OCI-LY1 (cell line): ENCODE results near the gene MAGI1.

Source experiments
- H2AFZ ChIP-seq: fragments of 200-600 bp; sonication (generic), shearing (Covaris generic); 2 replicates; pipeline ENCODE4 v1.6.0; 2014; ENCODE audit warnings: antibody characterized with exemption, mild to moderate bottlenecking, low read length
- H3F3A ChIP-seq: fragments of 200-600 bp; sonication (generic), shearing (Covaris generic); 2 replicates; pipeline ENCODE4 v1.6.0; 2014; ENCODE audit warnings: mild to moderate bottlenecking, antibody characterized with exemption, low read length, moderate library complexity; ENCODE audit not compliant: insufficient read depth
- H3K27ac ChIP-seq: fragments of 200-600 bp; sonication (generic); 2 replicates; pipeline ENCODE4 v1.5.1; 2014; ENCODE audit warnings: low read length, mixed run types, mild to moderate bottlenecking, low read depth; ENCODE audit not compliant: poor library complexity, severe bottlenecking
- H3K27me3 ChIP-seq: fragments of 200-600 bp; sonication (generic); 2 replicates; pipeline ENCODE4 v1.6.0; 2014; ENCODE audit warnings: antibody characterized with exemption, mild to moderate bottlenecking, low read length, moderate library complexity; ENCODE audit not compliant: insufficient read depth
- H3K36me3 ChIP-seq: fragments of 200-600 bp; sonication (generic); 2 replicates; pipeline ENCODE4 v1.6.1; 2014; ENCODE audit warnings: mild to moderate bottlenecking, antibody characterized with exemption, low read length, moderate library complexity, mixed read lengths; ENCODE audit not compliant: insufficient read depth
- H3K4me1 ChIP-seq: fragments of 200-600 bp; sonication (generic); 2 replicates; pipeline ENCODE4 v1.5.1; 2014; ENCODE audit warnings: mild to moderate bottlenecking, low read length, moderate library complexity; ENCODE audit not compliant: insufficient read depth, severe bottlenecking
- H3K4me2 ChIP-seq: fragments of 200-600 bp; sonication (generic), shearing (Covaris generic); 2 replicates; pipeline ENCODE4 v1.6.1; 2014; ENCODE audit warnings: low read length
- H3K4me3 ChIP-seq: fragments of 200-600 bp; sonication (generic); 2 replicates; pipeline ENCODE4 v1.5.1; 2014; ENCODE audit warnings: low read length, low read depth, mild to moderate bottlenecking, mixed read lengths; ENCODE audit not compliant: poor library complexity, severe bottlenecking
- H3K79me2 ChIP-seq: fragments of 200-600 bp; shearing (Covaris generic); 2 replicates; pipeline ENCODE4 v1.6.1; 2016; ENCODE audit warnings: mixed run types, low read length, mixed read lengths; ENCODE audit not compliant: insufficient read depth
- H3K9ac ChIP-seq: fragments of 200-600 bp; sonication (generic), shearing (Covaris generic); 2 replicates; pipeline ENCODE4 v1.6.1; 2014; ENCODE audit warnings: mild to moderate bottlenecking, low read length, mixed read lengths
- H3K9me2 ChIP-seq: fragments of 200-600 bp; sonication (generic), shearing (Covaris generic); 2 replicates; pipeline ENCODE4 v1.6.1; 2014; ENCODE audit warnings: low read depth, mild to moderate bottlenecking, low read length, mixed read lengths
- H3K9me3 ChIP-seq: fragments of 200-600 bp; shearing (Covaris generic); 2 replicates; pipeline ENCODE4 v1.6.1; 2014; ENCODE audit warnings: low read length, mixed read lengths
- H4K20me1 ChIP-seq: fragments of 200-600 bp; sonication (generic), shearing (Covaris generic); 2 replicates; pipeline ENCODE4 v1.6.0; 2016; ENCODE audit warnings: mild to moderate bottlenecking, low read length; ENCODE audit not compliant: insufficient read depth
- EZH2 ChIP-seq: fragments of 200-600 bp; sonication (generic), shearing (Covaris generic); IDR thresholded peaks from 2 replicates; pipeline ENCODE4 v1.8.0; 2017; ENCODE audit warnings: borderline replicate concordance, mixed run types, mild to moderate bottlenecking, antibody characterized with exemption, low read length, moderate library complexity, mixed read lengths
- TF ChIP-seq, protein P1 (sequence below): fragments of 200-600 bp; sonication (generic), shearing (Covaris generic); IDR thresholded peaks from 2 replicates; pipeline ENCODE4 v1.5.1; 2017; ENCODE audit warnings: mild to moderate bottlenecking, antibody characterized with exemption, low read length, moderate library complexity, mixed read lengths

The MAGI1 gene

GRCh38 chr3:66038726-66039589, at the start of gene MAGI1:
Gene MAGI1, minus strand, starts transcription at chr3:66038918. Its CDS starts 610 bp downstream, at chr3:66038308.
- H3K4me2 ChIP-seq: no peak within 1 kb of the TSS
- H3K9me2 ChIP-seq: no peaks in the 10 kb centered on the region
- no peaks in the 10 kb centered on the region for H3K9me3 ChIP-seq
- H3K27ac ChIP-seq: no peak within 1 kb of the TSS
- no peaks in the 10 kb centered on the region for H3K4me1 ChIP-seq
- TF ChIP-seq, protein P1, sequence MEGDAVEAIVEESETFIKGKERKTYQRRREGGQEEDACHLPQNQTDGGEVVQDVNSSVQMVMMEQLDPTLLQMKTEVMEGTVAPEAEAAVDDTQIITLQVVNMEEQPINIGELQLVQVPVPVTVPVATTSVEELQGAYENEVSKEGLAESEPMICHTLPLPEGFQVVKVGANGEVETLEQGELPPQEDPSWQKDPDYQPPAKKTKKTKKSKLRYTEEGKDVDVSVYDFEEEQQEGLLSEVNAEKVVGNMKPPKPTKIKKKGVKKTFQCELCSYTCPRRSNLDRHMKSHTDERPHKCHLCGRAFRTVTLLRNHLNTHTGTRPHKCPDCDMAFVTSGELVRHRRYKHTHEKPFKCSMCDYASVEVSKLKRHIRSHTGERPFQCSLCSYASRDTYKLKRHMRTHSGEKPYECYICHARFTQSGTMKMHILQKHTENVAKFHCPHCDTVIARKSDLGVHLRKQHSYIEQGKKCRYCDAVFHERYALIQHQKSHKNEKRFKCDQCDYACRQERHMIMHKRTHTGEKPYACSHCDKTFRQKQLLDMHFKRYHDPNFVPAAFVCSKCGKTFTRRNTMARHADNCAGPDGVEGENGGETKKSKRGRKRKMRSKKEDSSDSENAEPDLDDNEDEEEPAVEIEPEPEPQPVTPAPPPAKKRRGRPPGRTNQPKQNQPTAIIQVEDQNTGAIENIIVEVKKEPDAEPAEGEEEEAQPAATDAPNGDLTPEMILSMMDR: no peak
- TF ChIP-seq EZH2: no peak
- H3F3A ChIP-seq: no peaks in the 10 kb centered on the region
- no peaks in the 10 kb centered on the region for H3K79me2 ChIP-seq
- H3K36me3 ChIP-seq: no peaks in the 10 kb centered on the region
- H3K27me3 ChIP-seq: no peaks in the 10 kb centered on the region
- no peak within 1 kb of the TSS for H2AFZ ChIP-seq
- H3K9ac ChIP-seq: no peak within 1 kb of the TSS
- no peak within 1 kb of the TSS for H3K4me3 ChIP-seq
- H4K20me1 ChIP-seq: no peaks in the 10 kb centered on the region

DNA sequence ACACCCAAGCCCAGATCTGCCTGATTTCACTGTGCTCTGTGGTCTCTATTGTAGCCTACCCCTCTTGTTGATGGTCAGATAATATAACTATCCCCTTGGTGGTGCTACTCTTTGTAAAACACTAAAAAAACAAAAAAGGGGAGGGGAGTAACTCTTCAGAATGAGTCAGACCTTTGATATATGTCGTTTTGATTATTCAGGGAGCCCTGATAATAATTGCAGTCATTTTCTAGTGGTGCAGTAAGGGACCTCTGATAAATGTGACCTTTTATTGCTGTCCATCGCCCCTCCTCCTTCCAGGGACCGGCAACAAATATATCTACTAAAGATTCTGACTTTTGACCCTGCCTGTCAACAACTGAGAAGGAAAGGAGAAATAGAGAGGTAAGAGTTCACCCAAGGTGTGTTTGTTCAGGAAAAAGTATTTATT, 45.1 kb upstream of the MAGI1 start:
- no peak overlapping the region for H3K4me3 ChIP-seq
- no peaks in the 10 kb centered on the region for H3K4me1 ChIP-seq
- no peaks in the 10 kb centered on the region for H3K9me2 ChIP-seq
- H3K4me2 ChIP-seq: no peak overlapping the region
- H2AFZ ChIP-seq: no peak overlapping the region
- H3K79me2 ChIP-seq: no peaks in the 10 kb centered on the region
- TF ChIP-seq, protein P1: no peak
- no peak for TF ChIP-seq EZH2
- H3K9me3 ChIP-seq: no peaks in the 10 kb centered on the region
- H3K27me3 ChIP-seq: no peaks in the 10 kb centered on the region
- H3K9ac ChIP-seq: no peak overlapping the region
- H3K36me3 ChIP-seq: no peaks in the 10 kb centered on the region
- H3F3A ChIP-seq: no peaks in the 10 kb centered on the region
- H3K27ac ChIP-seq: no peak overlapping the region
- no peaks in the 10 kb centered on the region for H4K20me1 ChIP-seq

DNA sequence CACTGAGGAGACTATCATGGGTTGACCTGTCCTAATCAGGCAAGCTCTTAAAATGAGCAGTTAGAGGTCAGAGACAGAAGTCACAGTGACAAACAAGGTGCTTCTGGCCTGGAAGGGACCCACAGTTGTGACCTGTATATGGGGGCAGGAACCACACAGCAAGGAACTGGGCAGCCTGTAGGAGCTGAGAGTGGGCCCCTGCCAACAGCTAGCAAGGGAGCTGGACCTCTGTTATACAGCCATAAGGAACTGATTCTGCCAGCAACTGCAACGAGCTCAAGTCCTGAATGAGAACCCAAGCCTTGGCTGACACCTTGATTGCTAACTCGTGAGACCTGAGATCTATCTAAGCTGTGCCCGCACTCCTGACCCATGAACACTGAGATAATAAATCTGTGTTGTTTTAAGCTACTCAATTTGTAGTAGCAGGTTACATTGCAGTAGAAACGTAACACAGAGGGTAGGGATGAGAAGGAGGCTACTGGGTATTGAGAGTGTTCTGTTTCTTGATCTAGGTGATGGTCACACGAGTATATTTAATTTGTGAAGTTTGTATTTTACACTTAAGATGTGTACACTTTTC, 44.5 kb upstream of the MAGI1 start:
- Histone ChIP-seq H4K20me1 (no peaks in the 10 kb centered on the region), H3K4me3 (no peak overlapping the region), H3K9me2 (no peaks in the 10 kb centered on the region), H3K9ac (no peak overlapping the region), H3K4me1 (no peaks in the 10 kb centered on the region), H2AFZ (no peak overlapping the region), H3K9me3 (no peaks in the 10 kb centered on the region), H3K27me3 (no peaks in the 10 kb centered on the region), H3K4me2 (no peak overlapping the region), H3F3A (no peaks in the 10 kb centered on the region), H3K79me2 (no peaks in the 10 kb centered on the region), H3K36me3 (no peaks in the 10 kb centered on the region), H3K27ac (no peak overlapping the region)
- TF ChIP-seq, protein P1: no peak
- TF ChIP-seq EZH2: no peak
